ENCODE results near the gene EIF3K.

GRCh38 chr19:38654628-38655055 is 35.7 kb downstream of the EIF3K start:
- no peak for TF ChIP-seq CTCF (IDR thresholded peaks at IDR 0.05)
- no peak for TF ChIP-seq POLR2AphosphoS5 (IDR thresholded peaks at IDR 0.05; ENCODE audit: low read depth, low read length)
- no peak for TF ChIP-seq SIN3A (IDR thresholded peaks at IDR 0.05; ENCODE audit: borderline replicate concordance, insufficient read depth, low read depth, low read length)
- TF ChIP-seq REST (IDR thresholded peaks at IDR 0.05; ENCODE audit: insufficient read depth in 1 of 2, low read depth in 2 of 2, low read length in 1 of 2) = no peak
- TF ChIP-seq TCF7L2 (IDR thresholded peaks at IDR 0.05; ENCODE audit: low read depth, low read length) = no peak
